NCI-H446 treated with DMSO at 0.1 percent for 48 hours (cell line): Measurements from ENCODE around the gene SAFB.

Source experiments
- DNase-seq: peaks from one replicate; lab custom pipeline; 2025; lab: John Stamatoyannopoulos, UW

The SAFB gene

GRCh38 chr19:5666921-5667610 lies 44.2 kb downstream of the SAFB start:
- no peak for DNase-seq

DNA sequence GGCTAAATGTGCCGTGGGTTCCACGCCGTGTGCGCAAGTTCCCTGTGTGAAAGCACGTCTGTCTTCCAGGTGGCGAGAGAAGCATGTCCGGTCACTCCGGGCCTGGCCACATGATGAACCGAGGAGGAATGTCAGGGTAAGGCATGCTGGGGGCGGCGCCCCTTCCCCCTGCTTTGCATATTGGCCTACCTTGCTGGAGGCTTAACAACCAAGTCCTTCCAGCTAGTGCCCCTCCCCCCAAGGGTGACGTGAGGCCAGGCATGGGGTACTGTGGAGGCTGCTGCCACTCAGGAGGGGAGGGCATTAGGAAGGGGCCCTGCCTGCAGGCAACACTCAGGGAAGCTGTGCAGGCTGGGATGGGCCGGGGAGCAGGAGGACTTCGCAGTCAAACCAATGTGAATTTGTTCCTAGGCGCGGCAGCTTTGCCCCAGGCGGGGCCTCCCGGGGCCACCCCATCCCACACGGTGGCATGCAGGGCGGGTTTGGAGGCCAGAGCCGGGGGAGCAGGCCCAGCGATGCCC lies 44.9 kb downstream of the SAFB start:
- no peak for DNase-seq

DNA sequence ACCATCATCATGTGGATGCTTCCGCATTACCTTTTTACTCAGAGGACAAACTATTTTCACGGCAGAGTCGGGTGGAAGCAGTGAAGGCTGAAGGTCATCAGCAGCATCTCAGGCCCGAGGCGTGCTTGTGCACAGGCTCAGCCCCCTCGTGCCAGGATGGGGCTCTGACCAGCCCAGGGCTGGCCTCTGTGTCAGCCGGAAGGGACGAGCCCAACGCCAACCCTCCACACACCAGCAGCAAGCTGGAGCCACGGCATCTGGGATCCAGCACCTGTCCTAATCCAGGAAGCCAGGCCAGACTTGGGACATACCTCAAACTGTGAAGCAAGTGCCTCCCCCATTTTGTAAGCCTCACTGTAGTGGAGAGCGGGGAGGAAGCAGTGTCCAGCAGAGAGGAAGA lies 46.3 kb downstream of the SAFB start:
- no peak for DNase-seq

DNA sequence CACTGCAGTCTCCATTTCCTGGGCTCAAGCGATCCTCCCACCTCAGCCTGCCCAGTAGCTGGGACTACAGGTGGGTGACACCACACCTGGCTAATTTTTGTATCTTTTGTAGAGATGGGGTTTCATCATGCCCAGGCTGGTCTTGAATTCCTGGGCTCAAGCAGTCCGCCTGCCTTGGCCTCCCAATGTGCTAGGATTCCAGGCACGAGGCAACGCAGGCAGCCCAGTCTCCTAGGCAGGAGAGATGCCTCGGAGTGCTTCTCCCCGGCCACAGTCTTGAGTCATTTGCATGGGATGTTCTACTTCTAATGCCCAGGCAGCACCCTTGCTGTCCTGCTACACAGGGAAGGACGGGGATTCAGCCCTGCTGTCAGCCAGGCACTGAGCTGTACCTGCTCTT lies 48.7 kb downstream of the SAFB start:
- no peak for DNase-seq

DNA sequence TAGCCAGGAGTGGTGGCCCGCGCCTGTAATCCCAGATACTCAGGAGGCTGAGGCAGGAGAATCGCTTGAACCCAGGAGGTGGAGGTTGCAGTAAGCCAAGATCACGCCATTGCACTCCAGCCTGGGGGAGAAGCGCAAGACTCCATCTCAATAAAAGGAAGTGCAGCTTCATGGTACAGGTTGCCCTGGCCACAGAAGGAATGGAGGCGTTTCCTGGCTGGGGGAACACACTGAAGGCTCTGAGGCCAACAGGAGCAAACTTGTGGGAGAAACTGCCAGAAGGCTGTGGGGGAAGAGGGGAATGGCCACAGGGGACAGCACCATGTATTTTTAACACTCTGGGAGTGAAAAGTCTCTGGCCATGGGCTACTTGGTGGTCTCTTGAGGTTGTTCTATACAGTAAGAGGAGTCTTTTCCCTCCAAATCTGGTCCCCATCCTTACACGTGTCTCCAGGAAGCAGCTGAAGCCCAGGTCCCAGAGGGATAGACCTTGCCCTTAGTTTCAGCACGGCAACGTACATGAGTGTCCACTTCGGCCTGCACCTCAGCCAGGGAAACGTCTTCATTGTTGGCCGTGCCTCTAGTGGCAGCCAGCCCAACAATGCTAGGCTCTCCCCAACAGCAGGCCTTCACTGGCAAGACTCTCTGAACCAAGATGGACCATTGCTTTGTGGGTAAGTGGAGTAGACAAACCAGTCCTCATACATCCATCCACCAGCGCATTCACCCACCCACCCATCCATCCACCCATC lies 50.0 kb downstream of the SAFB start:
- DNase-seq = no peak

GRCh38 chr19:5673752-5674151 lies 50.9 kb downstream of the SAFB start:
- DNase-seq = no peak

- no peak for DNase-seq
Observed at GRCh38 chr19:5674714-5675113, 51.8 kb downstream of the SAFB start.

GRCh38 chr19:5676105-5676771 lies 53.4 kb downstream of the SAFB start:
- no peak for DNase-seq

GRCh38 chr19:5676772-5677105 lies 53.9 kb downstream of the SAFB start:
- DNase-seq = no peak

GRCh38 chr19:5677136-5677535 lies 54.3 kb downstream of the SAFB start:
- DNase-seq = no peak

DNA sequence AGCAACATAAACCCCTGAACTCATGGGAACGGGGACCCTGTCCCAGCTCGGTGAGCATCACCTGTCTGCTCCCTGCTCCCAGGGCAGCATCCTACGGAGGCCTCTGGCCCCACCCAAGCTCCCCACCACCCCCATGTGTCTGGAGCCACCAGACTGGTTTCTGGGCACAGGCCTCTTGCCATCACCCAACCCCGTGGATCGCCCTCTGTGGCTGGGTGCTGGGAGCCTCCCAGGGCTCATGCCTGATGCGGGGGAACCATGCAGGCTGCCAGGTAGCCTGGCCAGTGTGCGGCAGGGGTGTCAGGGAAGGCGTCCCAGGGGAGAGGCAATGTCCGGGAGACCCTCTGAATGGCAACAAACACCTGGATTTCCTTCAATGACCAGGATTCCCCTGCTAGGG lies 54.7 kb downstream of the SAFB start:
- DNase-seq = no peak

DNA sequence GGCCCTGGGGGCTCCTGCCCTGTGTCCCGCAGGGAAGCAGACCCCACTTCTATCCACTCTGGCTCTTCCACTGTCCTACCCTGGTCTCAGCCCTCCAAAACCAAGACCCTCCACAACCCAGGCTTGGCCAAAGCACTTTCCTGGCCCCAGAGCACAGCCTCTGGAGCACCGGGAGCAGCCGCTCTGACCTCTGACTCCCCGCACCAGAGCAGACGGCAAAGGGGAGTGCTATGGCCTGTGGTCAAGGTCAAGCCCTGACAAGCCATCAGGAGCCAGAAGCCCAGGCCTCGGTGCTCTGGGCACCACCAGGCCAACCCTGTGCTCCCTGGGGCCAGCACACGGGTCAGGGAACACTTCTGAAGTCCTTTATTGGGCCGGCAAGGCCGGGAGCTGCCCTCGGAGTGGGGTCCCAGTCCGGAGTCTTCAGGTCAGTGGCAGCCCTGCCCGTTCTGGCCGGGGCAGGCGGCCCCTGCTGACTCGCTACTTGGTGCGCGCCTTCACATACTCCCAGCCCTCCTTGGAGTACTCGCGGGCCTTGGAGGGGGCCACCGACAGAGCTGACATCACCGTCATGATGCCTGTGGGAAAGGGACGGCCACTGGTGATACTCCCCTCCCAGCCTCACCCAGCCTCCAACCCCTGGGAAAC lies 55.3 kb downstream of the SAFB start:
- no peak for DNase-seq

DNA sequence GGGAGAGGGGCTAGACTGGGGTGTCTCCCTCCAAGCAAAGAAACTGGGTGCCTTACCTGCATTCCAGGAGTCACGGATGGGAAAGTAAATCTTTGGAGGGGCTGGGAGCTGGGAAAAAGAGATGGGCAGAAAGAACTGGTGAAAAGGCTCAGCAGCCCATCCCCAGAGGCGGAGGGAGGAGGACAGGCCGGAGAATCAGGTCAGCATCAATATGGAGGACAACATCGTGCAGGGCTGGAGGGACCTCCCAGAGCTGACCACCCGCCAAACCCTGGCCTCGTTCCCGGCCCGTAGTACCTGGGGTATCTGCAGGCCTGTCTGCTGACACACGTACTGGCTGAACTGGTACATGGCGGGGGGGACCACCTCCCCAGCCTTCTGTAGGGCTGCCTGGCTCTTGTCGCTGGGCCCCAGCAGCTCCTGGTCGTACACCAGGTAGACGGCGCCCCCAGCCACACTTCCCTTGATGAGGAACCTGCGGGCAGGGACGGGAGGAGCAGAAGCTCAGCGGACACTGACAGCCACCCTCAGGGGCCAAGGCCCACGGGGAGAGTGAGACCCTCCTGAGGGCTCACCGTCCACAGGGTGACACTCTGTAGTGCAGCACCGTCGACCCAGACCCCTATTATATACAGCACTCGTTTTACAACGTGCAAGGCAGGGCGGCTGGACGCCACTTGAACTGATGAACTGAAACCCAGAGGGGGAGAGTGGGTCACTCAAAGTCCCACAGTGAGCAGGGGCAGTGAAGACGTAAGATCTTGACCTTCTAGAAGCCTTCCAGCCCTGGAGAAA lies 56.6 kb downstream of the SAFB start:
- DNase-seq = no peak

DNA sequence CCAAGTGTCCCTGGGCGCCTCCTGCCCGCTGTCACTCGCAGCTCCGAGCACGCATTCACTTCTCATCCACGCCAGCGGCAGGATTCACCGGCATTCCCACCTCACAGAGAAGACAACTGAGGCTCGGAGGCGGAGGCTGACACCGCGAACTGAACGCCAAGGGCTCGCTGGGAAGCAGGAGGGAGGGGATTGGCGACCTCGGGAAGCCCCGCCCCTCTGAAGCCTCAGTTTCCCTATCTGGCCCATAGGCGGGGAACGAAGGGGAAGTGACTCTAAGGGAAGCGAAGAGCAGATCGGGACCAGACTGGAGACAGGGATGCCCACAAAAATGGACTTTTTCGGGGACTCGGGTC lies 57.2 kb downstream of the SAFB start:
- DNase-seq = no peak

DNA sequence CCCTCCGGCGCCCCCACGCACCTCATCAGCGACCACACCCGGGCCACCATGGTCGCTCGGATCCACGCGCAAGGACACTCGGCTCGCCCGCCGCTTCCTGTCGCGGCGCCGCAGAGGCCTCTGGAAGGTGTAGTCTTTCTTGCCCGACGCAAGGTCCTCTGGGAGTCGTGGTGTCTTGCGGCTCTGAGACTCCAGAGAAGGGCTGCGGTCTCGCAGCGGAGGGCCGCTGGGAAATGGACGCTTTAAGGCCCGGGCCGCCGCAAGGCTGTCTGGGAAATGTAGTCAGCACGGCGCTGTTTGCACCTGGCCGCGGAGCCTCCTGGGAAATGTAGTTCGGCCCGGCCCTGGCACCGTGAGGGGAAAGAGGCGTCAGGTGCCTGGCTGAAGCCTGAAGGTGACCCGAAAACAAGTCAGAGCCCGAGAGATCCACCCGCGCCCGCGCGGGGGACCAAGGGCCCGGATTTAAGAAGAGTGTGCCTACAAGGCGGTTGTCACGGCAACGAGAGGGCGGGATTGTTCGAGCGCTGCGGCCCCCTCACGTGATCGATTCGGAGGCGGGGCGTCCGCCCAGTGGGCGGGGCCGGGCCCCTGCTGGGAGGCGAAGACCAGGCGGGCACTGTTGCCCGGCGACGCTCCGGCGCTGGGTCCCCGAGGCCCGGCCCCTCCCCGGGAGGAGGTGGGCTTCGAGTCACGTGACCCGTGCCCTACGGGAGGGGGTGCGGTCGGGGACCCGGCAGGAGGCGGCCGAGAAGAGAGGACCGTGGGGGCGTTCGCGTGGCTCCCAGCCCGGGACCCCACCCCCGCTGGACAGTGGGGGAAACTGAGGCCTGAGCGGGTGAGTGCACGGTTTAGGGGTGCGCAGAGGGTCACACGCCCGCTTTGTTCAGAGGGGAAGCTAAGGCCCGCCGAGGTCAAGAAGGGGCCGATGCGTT lies 57.8 kb downstream of the SAFB start, which contains the start of the genes HSD11B1L and MICOS13:
Gene HSD11B1L (plus strand): TSS at position 591 of the 932 bp plus-strand sequence. CDS start 3,806 bp downstream, outside the sequence.
Gene MICOS13 (minus strand): TSS at position 80 of the 932 bp plus-strand sequence. CDS start 30 bp downstream, at position 50.
- peak; percentile 98 for DNase-seq

DNA sequence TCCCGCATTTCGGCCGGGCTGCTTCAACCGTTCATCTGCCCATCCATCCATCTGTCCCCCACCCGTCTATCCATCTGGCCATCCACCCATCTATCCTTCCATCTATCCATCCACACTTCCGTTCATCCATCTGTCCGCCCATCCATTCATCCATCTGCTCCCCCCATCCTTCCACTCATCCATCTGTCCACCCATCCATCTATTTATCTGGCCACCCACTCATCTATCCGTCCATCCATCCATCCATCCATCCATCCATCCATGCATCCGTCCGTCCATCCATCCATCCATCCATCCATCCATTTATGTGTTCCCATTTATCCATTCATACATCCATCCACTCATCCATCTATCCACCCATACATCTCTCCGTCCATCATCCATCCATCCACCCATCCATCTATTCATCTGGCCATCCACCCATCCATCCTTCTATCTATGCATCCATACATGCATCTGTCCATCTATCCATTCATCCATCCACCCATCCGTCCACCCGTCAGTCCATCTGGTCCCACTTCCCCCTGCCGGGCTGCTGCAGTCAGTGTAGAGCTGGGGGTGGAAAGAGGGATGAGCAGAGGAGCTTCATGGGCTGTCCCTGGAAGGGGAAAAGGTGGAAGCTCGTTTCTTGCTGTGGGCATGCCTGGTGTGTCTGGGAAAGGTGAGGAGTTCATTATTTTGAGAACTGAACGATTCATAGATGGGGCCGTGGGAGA lies 58.7 kb downstream of the SAFB start:
- no peak for DNase-seq

DNA sequence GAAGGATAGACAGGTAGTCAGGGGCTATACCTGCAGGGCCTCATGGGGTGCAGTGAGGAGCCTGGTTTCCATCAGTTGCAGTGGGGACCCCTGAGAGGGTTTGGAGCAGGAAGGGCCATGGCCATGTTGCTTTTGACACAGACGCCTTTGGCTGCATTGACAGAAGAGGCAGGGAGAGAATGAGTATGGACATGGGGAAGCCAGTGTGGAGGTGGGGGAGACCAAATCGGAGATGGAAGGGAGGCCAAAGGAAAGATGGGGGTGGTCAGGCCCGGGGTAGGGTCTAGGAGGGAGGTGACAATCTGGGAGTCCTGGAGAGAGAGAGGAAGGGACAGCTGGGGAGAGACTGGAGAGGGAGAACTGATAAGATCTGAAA lies 59.2 kb downstream of the SAFB start:
- no peak for DNase-seq

DNA sequence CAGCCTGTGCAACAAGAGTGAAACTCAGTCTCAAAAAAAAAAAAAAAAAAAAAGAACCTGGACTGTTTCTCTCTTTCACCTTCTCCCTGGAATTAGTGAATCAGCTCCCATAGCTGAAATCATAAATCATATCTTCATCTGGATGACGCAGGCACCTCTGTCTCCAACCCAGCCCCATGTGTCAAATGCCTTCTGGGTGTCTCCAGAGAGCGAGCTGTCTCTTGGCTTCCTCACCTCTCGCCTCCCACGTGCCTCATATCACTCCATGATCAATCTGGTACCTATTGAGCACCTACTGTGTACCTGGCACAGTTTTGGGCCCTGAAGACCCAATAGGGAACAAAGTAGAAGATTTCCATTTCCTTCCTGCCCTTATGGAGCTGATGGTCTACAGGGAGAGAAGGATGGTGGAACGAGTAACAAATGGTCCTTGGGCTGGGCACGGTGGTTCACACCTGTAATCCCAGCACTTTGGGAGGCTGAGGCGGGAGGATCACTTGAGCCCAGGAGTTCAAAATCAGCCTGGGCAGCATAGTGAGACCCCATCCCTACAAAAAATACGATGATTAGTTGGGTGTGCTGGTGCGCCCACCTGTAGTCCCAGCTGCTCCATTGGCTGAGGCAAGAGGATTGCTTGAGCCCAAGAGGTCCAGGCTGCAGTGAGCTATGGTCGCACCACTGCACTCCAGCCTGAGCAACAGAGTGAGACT lies 60.4 kb downstream of the SAFB start:
- DNase-seq = no peak
